NCI-H1436 (cell line): ENCODE results near the gene DMBT1.
"Not testable (repeated sequence)": the region's sequence is repeated elsewhere in the genome, so short reads cannot be mapped to it uniquely, and the experiment has no call there.

Experiments used
- DNase-seq: peaks from one replicate; lab custom pipeline; 2025; lab: John Stamatoyannopoulos, UW

DMBT1 gene

GRCh38 chr10:122586070-122586469 is 25.5 kb downstream of the DMBT1 start:
- DNase-seq: not testable (repeated sequence)

- DNase-seq: no peak
Measured at GRCh38 chr10:122587098-122587760, 26.7 kb downstream of the DMBT1 start.

- no peak for DNase-seq
Measured at GRCh38 chr10:122588381-122588780, 27.8 kb downstream of the DMBT1 start.

GRCh38 chr10:122590153-122590552 is 29.6 kb downstream of the DMBT1 start:
- DNase-seq: no peak

GRCh38 chr10:122591736-122592135 is 31.2 kb downstream of the DMBT1 start:
- DNase-seq: no peak

GRCh38 chr10:122592161-122592560 is 31.6 kb downstream of the DMBT1 start:
- no peak for DNase-seq

GRCh38 chr10:122617476-122618270 is 57.1 kb downstream of the DMBT1 start:
- no peak for DNase-seq

- DNase-seq: no peak
Measured at GRCh38 chr10:122618461-122619165, 58.1 kb downstream of the DMBT1 start.

- not testable (repeated sequence) for DNase-seq
Measured at GRCh38 chr10:122620961-122621360, 60.4 kb downstream of the DMBT1 start.

GRCh38 chr10:122624546-122624945 is 64.0 kb downstream of the DMBT1 start:
- DNase-seq: no peak

- no peak for DNase-seq
Measured at GRCh38 chr10:122630526-122630925, 70.0 kb downstream of the DMBT1 start.

GRCh38 chr10:122632031-122632430 is 71.5 kb downstream of the DMBT1 start:
- DNase-seq: no peak

- no peak for DNase-seq
Measured at GRCh38 chr10:122632576-122632975, 72.0 kb downstream of the DMBT1 start.

- no peak for DNase-seq
Measured at GRCh38 chr10:122636953-122637352, 76.4 kb downstream of the DMBT1 start.

- DNase-seq: no peak
Measured at GRCh38 chr10:122637376-122637775, 76.8 kb downstream of the DMBT1 start.

GRCh38 chr10:122638106-122638505 is 77.6 kb downstream of the DMBT1 start:
- DNase-seq: no peak

- no peak for DNase-seq
Measured at GRCh38 chr10:122639801-122640200, 79.2 kb downstream of the DMBT1 start.

GRCh38 chr10:122640921-122641320 is 80.4 kb downstream of the DMBT1 start:
- DNase-seq: no peak

- no peak for DNase-seq
Measured at GRCh38 chr10:122642726-122643605, 82.4 kb downstream of the DMBT1 start.

GRCh38 chr10:122643931-122644534 is 83.5 kb downstream of the DMBT1 start:
- no peak for DNase-seq
